ENCODE results near the gene PPA2. TPM values are rescaled to one million over a fixed set of nuclear protein-coding genes. Genes with fewer than 3 reads are reported as not detected.

PPA2 gene
- total and polyA plus RNA-seq, 2 experiments from 2014 or later: 58.4 to 63.7 TPM

- Histone ChIP-seq H3K9me2 (ENCODE audit: insufficient read depth) (no peaks in the 10 kb centered on the region), H3F3A (replicated peaks; ENCODE audit: low read depth) (no peaks in the 10 kb centered on the region), H3K4me3 (no peak overlapping the region), H3K27me3 (ENCODE audit: insufficient read depth) (no peaks in the 10 kb centered on the region), H2AFZ (no peak overlapping the region), H3K4me1 (ENCODE audit: insufficient read depth) (no peaks in the 10 kb centered on the region), H3K79me2 (replicated peaks; ENCODE audit: insufficient read depth) (no peaks in the 10 kb centered on the region), H3K36me3 (ENCODE audit: insufficient read depth) (no peaks in the 10 kb centered on the region), H3K4me2 (no peak overlapping the region), H4K20me1 (replicated peaks; ENCODE audit: insufficient read depth) (no peaks in the 10 kb centered on the region; the same call in none of the 2 replicates), H3K27ac (ENCODE audit: low read depth) (no peak overlapping the region)
- Mint-ChIP-seq H3K4me1 (no peaks in the 10 kb centered on the region), H3K4me3 (no peak overlapping the region), H3K36me3 (ENCODE audit: low read depth) (peaks cover 42% of the 10 kb centered on the region), H3K27ac (no peak overlapping the region), H3K9me3 (peaks cover 6% of the 10 kb centered on the region; the same call in 1 of the 3 replicates), H3K27me3 (ENCODE audit: insufficient read depth, low read depth, poor library complexity) (peaks cover 1% of the 10 kb centered on the region)
- no peak for ATAC-seq
- TF ChIP-seq EZH2phosphoT487 (IDR thresholded peaks at IDR 0.05; ENCODE audit: unreplicated experiment): no peak
- no peak for TF ChIP-seq EZH2 (IDR thresholded peaks at IDR 0.05; ENCODE audit: low read depth, unreplicated experiment)
- TF ChIP-seq REST (IDR thresholded peaks at IDR 0.05; ENCODE audit: unreplicated experiment): no peak
- TF ChIP-seq STAT1 (IDR thresholded peaks at IDR 0.05; ENCODE audit: unreplicated experiment): no peak
- no peak for TF ChIP-seq CREB1 (CRISPR knock-in tag; IDR thresholded peaks at IDR 0.05; ENCODE audit: low read depth)
- no peak for TF ChIP-seq JUNB (IDR thresholded peaks at IDR 0.05; ENCODE audit: unreplicated experiment)
- no peak for TF ChIP-seq ZNF462 (CRISPR knock-in tag; IDR thresholded peaks at IDR 0.05)
- no peak for TF ChIP-seq CTCF (conservative IDR thresholded peaks at IDR 0.05; ENCODE audit: low read depth in 2 of 2)
- TF ChIP-seq ZNF331 (CRISPR knock-in tag; IDR thresholded peaks at IDR 0.05; ENCODE audit: low read depth): no peak
- TF ChIP-seq ZNF114 (CRISPR knock-in tag; IDR thresholded peaks at IDR 0.05): no peak
- TF ChIP-seq NANOG (IDR thresholded peaks at IDR 0.05; ENCODE audit: borderline replicate concordance): no peak
- no peak for TF ChIP-seq POLR2AphosphoS5 (IDR thresholded peaks at IDR 0.05; ENCODE audit: low read depth)
- TF ChIP-seq ETS1 (IDR thresholded peaks at IDR 0.05): no peak
- DNase-seq (ENCODE audit: low spot score): no peak
These were observed 47.5 kb downstream of the PPA2 start for GRCh38 chr4:105426187-105426897.
